ENCODE measurements around the gene BEGAIN.
A peak's percentile ranks its signal among the peaks of the same experiment; 100 is the strongest.

BEGAIN gene

DNA sequence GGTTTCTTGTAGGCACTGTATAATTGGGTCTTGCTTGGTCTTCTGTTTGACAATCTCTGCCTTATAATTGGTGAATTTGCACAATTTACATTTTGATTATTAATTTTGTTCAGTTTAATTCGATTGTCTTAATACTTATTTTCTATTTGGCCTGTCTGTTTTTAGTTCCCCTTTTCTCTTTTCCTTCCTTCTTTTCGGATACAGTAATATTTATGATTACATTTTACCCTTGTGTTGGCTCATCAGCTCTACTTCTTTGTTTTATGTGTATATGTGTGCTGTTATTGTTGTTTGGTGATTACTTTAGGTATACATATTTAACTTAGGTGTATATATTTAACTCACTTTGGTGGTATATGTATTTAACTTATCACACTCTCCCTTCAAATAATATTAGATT is 12.8 kb upstream of the BEGAIN start:
- no peak for DNase-seq

DNA sequence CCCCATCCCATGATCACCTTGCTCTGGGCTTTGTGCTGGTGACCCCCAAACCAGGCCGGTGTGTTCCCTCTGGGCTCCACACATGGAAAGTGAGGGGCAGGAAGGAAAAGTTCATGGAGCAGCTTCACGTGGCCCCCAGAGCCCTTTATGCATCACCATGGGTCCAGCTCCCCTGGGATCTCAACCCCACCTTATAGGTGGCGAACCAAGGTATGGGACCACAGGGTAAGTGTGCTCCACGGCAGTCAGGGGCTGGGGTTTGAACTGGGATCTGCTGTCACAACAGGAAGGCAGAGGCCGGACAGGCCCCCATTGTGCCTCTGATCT is 7.4 kb upstream of the BEGAIN start:
- no peak for DNase-seq

DNA sequence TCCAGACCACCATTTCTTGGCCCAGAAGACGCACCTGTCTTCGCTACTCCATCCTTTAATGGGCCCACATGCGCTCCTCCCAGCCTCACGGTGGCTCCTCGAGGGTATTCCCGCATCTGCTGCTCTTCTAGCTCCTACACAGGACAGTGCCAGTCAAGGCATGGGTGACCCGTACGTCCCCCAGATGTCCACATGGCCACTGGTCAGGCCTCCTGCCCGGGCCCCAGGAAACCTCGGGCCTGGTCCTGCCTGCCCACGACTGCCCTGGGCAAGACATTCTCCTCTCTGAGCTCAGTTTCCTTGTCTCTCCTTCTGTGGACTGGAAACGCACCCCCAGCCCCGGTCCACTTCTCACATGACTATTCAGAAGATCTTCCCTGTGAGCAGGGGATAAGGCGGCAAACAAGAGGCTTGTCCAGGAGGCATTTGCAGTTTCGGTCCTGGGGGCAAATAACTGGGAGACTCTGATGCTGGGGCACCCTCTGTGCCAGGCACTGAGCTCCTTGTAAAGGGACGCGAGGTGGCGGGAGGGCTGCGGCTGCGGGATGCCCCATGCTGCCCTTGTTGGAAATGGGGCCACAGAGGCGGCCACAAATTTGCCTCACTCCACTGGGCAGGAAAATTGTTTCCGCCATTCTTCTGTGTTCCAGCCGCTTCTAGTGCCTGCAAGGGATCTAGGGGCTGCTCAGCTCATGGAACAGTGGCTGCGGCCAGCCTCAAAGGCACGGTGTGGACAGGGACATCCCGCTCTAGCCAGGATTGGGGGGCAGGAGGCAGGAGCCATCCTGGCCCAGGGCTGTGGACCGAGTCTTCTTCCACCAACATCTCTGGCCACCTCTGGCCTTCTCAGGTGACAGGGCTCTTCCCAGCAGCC is 6.8 kb upstream of the BEGAIN start:
- DNase-seq: no peak

DNA sequence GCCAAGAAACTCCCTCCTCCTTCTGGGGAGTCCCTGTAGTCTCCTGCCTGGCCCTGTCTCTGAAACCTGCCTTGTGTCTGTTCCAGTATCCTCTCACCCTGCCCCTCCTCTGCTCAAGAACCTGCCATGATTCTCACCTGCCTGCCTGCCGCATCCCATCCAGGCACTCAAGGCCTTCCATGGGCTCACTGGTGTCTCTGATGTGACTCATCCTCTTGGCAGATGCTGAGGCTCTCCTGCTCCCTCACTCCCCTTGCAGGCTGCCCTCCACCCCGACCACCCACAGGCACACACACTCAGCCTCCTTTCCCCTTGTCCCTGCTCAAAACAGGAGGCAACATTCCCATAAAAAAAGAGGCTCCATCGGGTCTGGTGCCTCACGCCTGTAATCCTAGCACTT is 5.8 kb upstream of the BEGAIN start:
- no peak for DNase-seq

DNA sequence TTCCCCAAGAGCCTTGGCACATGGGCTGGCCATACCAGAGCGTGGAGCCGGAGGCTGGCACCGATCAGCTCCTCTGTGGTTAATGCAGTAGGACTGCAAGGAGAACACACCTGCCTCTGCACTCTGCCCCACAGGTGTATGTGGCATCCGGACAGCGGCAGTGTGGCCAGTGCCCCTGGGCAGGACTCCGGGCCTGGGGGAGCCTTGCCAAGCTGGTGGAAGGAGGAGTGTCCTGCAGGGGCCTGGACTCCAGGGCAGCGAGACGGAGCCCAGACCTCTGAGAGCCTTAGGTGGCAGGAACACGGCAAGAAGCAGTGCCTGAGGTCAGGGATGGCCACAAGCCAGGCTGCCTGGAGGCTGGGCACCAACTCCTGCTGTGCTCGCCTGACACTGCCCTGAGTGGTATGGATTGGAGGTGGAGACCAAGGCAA is 5.3 kb upstream of the BEGAIN start:
- no peak for DNase-seq

DNA sequence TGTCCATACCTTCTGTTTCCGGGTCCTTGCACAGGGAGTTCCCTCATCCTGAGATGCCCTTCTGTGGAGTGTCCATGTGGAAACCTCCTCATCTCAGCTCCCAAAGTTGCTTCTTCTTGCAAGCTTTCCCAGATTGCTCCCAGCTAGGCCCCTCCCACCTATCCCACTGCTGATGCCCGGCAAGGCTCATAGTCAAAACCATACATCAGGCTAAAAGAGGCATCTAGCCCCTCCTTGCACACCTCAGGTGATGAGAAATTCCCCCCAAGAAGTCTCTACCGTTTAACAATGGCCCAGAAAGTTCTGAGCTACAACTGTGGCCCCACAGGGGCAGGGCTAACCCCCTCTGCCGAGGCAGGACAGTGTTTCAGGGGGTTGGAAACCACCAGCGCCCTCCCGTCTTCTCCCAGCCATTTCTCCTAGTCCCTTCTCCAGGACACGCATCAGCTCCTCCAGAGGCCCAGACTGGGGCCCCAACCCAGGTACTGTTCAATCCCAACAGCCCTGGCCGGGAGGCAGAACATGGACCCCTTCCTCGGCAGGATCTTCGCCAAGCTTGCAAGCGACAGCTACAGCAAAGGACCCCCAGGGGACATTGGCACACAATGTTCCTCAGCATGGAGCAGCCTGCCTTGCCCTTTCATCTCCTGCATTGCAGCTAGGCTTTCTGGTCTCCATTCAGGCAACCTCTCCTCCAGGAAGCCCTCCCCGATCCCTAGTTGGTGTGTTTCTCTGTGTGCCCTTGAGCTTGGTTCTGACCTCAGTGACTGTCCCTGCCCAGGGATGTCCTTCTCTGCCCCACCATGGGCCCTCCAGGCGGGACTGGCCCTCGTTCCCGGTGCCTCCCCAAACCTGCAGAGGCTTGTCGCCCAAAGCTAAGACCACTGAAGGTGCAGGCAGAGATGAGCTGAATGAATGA is 4.5 kb upstream of the BEGAIN start:
- DNase-seq: no peak

DNA sequence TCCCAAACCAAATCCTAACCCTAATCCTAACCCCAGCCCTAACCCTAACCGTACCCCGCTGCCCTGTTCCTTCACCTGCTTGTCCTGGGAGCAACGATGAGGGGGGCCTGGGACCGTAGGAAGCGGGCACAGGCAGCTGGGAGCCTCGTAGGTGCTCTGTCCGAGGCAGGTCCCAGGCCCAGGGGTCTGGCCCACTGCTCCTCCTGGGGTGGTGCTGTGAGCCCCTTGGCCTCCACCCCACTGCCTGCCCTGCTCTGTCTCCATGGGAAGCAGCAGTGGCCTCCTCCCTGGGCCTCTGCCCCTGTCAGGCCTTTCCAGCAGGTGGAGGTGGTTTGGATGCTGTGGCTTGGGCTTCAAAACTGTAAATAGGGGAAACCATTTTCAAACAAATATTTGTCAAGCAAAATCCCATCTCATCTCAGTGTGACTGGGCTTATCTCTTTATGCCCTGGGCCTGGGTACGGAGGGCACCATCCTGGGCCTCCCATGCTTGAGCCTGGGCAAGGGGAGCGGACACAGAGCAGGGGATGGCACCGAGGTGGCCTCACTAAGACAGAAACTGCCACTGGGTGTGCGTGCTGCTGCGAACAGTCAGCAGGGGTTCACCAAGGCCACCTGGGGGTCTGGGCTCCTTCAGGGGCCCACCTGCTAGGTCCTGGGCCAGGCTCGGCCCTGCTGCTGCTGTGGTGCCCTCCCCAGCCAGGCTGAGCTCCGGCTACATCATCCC is 3.7 kb upstream of the BEGAIN start:
- DNase-seq: no peak

DNA sequence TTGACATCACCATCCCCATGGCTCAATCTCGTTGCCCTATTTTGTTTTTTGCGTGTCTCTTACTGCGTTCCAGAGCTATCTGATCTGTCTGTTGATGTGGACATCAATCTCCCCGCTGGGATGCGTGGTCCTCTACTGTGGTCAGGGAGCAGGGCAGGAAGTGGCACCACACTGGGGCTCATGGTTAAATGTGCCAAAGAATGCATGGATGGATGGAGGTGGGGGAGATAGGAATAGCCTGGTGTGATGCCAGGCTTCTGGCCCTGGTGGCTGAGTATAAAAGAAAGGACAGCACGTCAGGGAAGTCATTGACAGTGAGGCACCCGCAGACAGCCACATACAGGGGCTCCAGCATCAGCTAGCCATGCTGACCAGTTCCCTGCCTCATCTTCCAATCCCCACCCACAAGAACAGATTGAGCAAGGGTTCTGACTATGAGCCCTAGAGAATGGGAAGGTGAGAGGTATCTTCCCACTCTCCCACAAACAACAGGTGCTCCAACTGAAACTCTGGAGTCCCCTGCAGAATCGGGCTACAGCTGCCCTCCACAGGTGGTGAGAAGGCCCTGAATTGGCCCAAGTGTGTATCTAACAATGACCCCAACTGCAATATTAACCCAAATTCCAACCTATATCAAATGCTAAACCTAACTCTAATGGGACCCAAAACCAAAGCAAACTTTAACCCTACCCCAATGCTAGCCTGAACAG is 2.7 kb upstream of the BEGAIN start:
- no peak for DNase-seq

DNA sequence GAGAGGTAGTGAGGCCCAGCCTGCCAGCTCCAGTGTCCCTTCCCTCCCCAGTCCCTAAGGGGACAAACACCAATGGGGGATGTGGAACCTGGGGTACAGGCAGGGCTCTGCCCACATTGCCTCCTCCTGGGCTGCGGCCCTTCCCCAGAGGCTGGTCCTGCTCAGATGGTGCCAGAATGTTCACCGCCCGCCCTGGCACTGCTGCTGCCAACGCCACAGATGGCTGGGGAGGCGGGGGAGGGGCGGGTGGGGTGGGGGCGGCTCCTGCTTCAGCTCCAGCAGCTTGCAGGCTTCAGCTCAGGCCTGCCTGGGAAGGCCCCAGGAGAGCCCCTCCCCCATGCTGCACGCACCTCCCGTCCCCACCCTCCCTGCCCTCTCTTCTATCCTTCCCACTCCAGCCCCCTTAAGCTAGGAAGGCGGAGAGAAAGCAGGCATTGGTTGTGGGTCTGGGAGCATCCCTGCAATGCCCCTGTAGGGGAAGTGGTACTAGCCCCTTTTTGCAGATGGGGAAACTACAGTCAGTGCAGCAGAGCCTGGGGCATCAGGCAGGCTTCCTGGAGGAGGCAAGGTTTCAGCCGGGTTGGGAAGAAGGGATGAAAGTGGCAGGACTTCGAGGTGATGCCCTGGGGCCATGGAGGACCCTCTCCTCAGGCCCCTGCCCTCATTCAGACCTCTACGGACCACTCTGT is 2.0 kb upstream of the BEGAIN start:
- peak in 1 of 2 experiments; percentile 60 for DNase-seq

DNA sequence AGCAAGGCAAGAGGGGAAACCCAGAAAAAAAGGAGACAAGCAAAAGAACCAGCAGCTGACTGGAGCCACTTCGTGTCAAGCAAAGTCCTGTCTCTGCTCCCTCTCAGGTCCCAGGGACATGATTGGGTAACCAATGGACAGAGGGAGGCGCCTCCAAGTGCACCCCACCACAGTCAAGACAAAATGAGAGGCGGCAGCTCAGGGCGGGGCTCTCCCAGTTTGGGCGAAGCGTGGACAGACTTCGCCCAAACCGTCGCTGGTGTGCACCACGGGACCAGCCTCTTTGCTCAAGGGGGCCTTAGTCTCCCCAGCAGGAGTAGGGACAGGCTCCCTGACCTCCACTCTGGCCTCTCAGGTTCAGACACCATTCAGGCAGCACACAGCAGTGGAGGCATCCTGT is 1.5 kb upstream of the BEGAIN start:
- no peak for DNase-seq

DNA sequence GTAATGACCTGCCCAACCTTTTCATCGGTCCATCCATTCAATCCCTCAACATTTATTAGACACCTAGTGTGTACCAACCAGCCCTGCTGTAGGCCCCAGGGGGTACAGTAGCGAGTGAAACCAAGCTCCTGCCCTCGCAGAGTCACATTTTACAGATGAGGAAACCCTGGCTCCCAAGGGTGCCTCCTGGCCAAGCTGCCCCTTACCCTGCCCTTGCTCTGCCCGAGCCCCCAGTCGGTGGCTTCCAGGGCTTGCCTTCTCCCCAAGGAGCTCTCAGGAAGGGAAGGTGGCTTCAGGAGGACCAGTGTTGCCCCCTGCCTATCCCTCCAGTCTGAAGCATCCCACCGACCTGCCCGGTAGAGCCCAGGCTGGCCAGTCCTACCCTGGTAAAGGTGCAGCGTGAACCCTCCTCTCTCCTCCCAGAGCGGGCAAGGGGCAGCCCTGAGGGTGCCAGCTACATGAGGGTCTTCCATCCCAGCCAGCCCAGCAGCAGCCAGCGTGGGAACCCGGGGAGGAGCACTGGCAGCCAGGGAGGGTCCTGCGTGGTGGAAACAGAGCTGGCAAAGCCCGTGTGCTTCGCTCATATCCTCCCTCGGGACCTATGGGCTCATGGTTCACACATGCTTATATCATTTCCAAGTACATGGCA is 670 bp upstream of the BEGAIN start:
- DNase-seq: no peak

DNA sequence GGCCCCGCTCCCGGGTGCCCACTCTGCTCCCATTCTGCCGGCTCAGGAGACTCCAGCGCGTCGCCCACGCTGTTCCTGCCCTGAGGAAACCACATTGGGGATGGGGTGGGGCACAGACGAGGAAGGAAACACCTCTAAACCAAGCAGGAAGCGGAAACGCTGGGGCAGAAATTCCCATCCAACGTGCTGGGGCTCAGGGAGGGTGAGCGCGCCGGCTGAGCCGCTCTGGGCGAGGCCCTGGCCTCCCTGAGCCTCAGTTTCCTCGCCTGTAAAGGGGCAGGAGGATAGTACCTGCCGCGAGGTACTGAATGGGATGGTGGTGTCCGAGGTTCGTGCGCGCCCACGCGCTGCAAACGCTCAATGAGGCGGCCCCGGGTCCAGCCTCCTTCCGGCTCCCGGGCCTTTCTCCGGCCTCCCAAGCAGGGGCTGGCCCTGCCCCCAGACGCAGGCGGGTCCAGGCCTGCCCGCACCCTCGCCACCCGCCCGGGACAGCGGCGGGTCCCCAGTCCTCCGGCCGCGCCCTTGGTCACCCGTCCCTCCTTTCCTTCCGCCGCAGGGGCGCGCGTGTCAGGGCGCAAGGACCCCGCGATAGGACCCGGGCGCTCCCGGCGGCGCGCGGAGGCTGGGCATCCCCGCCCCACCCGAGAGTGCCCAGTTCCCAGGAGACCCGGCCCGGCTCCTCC is 673 bp downstream of the BEGAIN start:
- DNase-seq: no peak

DNA sequence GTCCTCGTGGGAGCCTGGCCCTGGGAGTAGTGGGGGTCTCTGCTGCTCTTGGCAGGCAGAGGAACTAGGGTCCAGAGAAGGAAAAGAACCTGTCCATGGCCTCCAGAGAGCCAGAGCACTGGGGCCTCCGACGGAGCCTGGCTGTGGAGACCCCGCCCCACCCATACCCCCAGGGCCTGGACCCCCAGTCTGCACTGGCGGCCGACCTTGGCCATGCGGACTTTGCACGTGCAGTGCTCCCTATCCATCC is 1.1 kb downstream of the BEGAIN start:
- DNase-seq: no peak

DNA sequence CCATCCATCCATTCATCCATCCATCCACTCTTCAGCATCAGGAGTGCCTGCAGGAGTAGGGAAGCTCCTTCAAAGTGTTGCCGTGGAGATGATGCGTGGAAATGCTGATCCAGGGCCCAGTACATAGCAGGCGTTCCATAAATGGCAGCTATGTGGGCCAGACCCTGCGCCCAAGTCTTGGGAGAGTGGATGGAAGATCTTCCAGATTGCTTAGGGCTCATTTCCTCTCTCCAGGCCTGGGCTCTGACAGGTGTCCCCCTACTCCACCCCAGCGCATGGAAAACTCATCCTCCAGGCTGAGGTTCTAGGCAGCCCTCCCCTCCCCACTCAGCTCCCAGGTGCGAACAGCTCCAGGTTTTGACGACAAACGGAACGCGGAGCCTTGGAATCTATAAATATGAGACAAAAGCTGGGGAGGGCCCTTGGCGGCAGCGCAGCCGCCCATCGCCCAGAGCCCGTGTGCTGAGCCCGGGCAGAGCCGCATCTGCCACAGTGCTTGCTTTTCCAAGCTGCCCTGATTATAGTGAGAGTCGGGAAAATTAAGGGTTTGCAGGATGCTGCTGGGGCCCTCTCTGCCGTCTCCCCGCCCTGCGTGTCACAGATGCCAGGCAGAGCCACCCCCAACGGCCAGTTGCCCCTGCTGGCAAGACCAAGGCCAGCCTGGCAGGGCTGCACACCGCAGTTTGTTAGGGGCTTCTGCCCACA is 1.6 kb downstream of the BEGAIN start:
- no peak for DNase-seq

DNA sequence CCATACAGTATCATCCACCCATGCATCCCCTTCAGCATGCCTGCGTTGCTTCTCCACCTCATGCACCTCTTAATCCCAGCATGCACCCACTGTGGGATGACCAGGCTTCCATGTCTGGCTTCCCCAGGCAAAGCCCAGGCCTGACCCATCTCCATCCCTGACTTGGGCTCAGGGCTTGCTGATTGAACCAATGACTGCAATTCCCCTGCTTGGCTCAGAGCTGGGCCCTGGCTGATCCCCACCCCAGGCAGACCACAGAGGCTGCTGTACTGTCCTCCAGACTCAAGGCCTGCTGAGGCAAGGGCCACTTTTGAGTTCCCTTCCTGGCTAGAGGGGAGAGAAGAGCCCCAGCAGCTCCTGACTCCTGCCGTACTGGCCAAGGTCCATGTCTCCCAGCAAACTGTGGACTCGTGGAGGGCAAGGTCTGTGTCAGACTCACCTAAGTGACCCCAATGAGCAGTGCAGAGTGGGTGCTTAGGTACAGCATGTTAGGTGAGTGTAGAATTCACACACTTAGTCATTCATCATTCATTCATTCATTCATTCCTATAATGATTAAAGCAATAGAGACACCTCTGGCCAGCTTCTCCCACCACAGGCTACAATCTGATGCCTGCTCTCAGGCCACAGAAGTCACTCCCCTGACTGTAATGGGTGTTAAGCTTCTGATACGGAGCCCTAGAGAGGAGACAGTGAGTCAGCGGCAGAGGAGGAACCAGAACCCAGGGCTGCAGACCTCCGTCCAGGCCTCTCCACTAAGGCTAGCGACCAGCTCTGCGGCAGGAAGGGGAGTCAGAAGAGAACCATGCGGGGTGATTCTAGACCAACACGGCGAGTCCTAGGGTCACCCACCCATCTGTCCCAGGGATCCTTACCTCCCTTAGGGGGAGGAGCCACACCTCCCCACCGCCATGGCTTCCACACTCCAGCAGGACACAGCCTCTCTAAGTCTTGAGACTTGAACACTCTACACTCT is 2.9 kb downstream of the BEGAIN start:
- no peak for DNase-seq

DNA sequence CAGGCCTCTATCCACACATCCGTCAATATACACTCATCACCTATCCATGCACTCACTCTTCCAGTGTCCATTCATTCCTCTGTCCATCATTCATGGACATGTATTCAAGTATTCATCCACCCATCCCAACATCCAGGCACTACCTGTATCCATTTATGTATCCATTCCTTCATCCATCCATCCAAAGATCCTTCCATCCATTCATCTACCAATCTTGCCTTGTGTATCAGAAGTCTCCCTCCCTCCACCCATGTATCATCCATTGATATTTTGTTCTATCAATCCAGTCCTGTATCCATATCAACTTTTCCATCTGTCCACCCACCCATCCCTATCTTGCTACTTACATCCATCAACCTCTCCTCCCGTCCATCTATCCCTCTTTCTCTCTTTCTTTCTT is 4.0 kb downstream of the BEGAIN start:
- no peak for DNase-seq

DNA sequence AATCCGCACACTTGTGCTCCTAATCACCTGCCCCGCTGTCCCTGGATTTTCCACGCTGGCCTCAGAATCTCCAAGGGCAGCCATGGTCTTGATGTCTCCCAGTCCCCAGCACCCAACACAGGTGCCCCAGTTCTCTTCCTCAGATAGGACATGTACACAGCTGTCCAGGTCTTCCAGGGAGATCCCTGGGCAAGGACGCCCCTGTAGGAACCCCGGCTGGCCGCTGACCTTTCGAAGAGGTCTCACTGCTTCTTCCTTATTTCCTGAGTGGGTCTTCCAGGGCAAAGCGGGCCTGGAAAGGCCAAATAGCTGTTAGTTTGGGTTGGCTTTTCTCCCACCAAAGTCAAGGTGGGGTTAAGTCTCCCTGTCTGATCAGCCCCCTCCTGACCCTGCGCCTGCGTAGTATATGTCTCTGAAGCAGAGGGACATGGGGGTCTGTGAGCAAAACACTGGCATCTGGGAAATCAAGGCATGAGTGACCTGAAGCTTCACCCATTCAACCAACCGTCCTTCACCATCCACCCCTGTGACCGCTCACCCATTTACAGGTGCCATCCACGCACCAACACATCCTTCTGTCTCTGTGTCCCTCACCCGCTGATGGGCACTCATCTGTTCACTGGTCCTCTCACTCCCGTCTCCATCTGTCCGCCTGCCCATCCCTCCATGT is 4.6 kb downstream of the BEGAIN start:
- no peak for DNase-seq

DNA sequence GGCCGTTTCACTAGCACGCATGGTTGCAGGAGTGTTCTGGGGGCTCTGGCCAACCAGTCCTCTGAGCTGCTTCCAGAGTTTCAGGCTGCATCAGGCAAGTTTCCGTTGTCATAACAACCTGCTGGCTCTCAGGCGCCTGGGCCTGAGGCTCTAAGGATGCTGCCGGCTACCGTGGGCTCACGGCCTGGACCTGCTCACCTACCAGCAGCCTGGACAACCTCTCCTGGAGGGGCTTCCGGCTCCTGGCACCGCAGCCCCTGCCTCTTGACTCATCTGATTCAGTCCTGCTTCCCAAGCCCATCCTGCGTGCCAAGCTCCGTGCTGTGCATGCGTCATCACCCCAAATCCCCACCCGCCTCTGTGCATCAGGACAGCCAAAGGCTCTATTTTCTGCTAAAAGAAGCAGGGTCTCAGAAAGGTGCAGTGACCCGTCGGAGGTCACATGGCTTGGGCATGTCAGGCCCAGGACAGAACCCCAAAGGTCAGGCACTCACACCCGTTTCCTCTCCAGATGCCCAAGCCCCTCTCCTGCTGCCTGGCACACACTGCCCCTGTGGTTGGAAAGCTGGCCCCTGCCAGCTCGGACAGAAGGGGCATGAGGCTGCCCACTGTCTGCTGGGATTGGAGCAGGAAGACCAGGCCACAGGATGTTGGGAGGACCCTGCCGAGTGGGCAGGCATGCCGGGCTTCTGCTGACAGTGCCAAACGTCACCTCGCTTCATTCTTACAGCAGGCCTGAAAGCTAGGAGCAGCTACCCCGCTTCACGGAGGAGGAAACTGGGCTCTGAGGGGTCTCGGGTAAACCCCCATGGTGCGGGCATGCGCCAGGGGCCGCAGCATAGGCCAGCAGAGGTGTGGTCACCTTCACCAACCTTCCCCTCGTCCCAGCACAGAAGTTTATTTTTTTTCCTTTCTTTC is 5.7 kb downstream of the BEGAIN start:
- DNase-seq: no peak

Data from cerebellar nuclear complex (tissue), 1 donor.